HL-60/S4 treated with retinoic acid at 250 ng/mL for 4 days and 3 days (cell line): ENCODE data around the gene ATXN1.

Experiments
- in situ Hi-C: fragments of 300-500 bp; cut with MboI; formaldehyde crosslinking; loops from 2 replicates; pipeline ENCODE4 v1.7.0; 2022; ENCODE audit warnings: low sequenced_read_pairs

The ATXN1 gene

DNA sequence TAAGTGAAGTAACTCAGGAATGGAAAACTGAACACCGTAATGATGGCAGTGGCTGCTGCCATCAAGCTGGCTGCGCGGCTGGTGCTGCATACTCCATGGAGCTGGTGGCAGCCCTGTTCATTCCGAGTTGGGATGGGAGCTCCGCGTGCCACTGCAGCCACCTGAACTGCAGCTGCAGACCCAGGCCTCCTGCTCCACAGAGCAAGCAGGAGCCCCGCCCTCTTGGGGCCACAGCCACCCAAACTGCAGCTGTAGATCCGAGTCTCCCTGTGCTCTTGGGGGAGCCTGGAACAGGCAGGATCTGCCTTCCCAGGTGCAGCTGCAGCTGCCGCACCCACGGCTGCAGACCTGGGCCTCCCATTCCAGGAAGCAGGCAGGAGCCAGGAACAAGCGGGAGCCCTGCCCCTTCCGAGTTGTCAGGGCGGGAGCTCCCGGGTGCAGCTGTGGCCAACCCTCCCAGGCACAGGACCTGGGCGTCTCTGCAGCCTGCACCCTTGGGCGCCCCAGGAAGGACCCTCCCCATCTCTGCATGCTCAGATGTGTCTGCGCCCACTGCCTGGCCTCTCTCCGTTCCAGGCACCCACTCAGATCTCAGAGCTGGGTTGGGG is 402.6 kb downstream of the ATXN1 start:
- in situ Hi-C loops: no loop called here

GRCh38 chr6:16355699-16356446 is 405.4 kb downstream of the ATXN1 start:
- in situ Hi-C loops: no loop called here

GRCh38 chr6:16355238-16355637 is 406.0 kb downstream of the ATXN1 start:
- in situ Hi-C loops: no loop called here

DNA sequence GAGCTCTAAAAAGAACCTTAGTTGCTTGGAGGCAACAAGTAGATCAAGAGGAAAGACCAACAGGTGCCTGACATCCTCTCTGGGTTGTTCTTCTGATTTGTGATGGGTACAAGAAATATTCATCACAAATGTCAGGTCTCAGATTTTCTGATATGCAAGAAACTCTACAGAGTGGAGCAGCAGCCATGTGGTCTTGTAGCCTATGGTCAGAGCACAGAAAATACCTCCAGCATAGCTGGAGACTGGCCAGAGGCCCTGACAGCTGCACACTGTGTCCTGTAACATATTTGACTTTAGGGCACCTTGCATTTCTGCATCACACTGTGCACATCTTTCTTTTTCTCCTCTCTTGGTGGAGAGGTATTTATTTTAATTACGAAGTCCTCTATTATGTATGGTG is 406.6 kb downstream of the ATXN1 start:
- in situ Hi-C loops: no loop called here

GRCh38 chr6:16352821-16353438 is 408.3 kb downstream of the ATXN1 start:
- in situ Hi-C loops: no loop called here

GRCh38 chr6:16352258-16352635 is 409.0 kb downstream of the ATXN1 start:
- in situ Hi-C loops: no loop called here

DNA sequence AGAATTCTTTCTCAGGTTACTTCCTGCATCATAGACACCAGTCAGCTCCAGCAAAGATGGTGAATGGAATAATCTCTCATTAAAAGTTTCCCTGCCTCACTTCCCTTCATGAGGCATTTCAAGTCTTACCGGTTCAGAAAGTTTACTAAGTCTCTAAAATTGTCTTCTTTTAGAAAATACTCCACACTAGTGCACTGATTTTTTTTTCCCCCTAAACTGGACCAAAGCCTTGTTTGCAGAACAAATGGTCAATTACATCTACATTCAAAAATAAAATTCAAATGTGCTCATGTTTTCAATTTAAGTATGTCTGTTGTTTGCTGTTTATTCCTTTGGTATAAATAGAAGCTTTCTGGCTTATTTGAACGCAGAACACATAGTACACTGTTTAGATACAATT is 411.7 kb downstream of the ATXN1 start:
- in situ Hi-C loops: loop anchor here (25.0 kb wide), 2 partner anchors 413 to 613 kb away; partner anchors contain the start of gene ATXN1

- in situ Hi-C loops: loop anchor here (25.0 kb wide), 2 partner anchors 415 to 615 kb away; partner anchors contain the start of gene ATXN1
Measured at GRCh38 chr6:16346831-16347230, 414.4 kb downstream of the ATXN1 start.

GRCh38 chr6:16345449-16346330 is 415.6 kb downstream of the ATXN1 start:
- in situ Hi-C loops: loop anchor here (25.0 kb wide), 2 partner anchors 417 to 617 kb away; partner anchors contain the start of gene ATXN1

GRCh38 chr6:16344756-16345155 is 416.5 kb downstream of the ATXN1 start:
- in situ Hi-C loops: loop anchor here (25.0 kb wide), 2 partner anchors 418 to 618 kb away; partner anchors contain the start of gene ATXN1

GRCh38 chr6:16343593-16343992 is 417.7 kb downstream of the ATXN1 start:
- in situ Hi-C loops: loop anchor here (25.0 kb wide), 2 partner anchors 419 to 619 kb away; partner anchors contain the start of gene ATXN1

- in situ Hi-C loops: loop anchor here (25.0 kb wide), 2 partner anchors 423 to 623 kb away; partner anchors contain the start of gene ATXN1
Measured at GRCh38 chr6:16339265-16339587, 422.0 kb downstream of the ATXN1 start.

DNA sequence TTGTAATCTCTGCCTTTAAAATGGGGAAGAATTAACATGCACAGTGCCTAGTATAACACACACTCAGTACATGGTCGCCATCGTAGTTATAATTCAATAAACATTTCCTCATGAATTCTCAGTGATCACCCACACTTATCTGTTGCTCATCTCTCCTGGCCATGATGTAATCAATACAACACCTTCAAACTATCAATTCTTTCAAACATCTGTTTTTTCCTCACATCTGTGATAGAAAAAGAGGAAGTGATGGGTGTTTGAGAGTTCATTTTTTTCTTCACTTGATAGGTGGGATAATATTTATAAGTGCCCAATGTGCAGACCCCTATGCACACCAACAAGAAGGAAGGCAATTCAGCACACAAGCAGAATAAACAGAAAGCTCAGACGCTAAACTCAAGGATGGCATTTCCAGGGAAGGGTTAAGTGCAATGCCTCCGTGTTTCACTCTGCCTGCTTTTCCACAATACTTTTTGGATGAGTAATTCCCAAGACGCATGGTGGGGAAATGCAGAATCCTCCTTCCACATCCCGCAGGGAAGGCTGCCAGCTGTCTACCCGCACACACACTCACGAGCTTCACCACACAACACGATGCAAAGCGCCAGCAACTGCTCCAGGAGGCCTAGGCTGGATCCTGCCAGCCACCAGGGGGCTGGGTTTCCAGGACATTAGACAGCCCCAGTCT is 422.5 kb downstream of the ATXN1 start:
- in situ Hi-C loops: loop anchor here (25.0 kb wide), 2 partner anchors 424 to 624 kb away; partner anchors contain the start of gene ATXN1

DNA sequence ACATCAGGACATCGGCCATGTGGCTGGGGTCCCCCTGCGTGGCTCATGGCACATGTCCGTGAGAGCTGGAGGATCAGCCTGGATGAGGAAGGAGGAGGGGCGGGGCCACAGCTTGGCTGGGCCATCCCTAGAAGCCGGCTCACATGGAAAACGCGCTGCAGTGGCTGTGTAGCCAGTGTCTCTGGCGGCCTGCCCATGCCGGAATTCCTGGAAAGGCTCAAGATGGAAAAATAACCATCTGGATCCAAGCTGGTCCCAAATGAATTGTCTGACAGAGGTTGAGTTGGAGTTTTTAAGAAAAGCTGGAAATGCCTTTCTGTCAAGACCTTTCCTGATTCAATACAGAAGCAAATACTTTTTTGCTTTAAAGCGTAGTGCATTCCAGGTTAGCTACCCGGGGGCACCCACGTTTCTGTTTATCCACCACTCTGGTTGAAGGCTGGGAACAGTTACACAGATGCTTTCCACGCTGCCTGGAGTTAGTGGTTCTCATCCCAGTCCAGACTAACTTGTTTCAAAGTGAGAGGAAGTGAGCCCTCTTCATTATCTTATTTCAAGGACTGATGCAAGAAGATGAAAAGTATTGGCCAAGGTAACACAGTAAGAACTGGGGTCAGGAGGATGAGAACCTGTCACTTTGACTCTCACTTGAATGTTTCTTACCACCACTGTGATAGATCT is 423.8 kb downstream of the ATXN1 start:
- in situ Hi-C loops: loop anchor here (25.0 kb wide), 2 partner anchors 425 to 625 kb away; partner anchors contain the start of gene ATXN1

- in situ Hi-C loops: loop anchor here (25.0 kb wide), 2 partner anchors 425 to 625 kb away; partner anchors contain the start of gene ATXN1
Measured at GRCh38 chr6:16336911-16337294, 424.4 kb downstream of the ATXN1 start.

DNA sequence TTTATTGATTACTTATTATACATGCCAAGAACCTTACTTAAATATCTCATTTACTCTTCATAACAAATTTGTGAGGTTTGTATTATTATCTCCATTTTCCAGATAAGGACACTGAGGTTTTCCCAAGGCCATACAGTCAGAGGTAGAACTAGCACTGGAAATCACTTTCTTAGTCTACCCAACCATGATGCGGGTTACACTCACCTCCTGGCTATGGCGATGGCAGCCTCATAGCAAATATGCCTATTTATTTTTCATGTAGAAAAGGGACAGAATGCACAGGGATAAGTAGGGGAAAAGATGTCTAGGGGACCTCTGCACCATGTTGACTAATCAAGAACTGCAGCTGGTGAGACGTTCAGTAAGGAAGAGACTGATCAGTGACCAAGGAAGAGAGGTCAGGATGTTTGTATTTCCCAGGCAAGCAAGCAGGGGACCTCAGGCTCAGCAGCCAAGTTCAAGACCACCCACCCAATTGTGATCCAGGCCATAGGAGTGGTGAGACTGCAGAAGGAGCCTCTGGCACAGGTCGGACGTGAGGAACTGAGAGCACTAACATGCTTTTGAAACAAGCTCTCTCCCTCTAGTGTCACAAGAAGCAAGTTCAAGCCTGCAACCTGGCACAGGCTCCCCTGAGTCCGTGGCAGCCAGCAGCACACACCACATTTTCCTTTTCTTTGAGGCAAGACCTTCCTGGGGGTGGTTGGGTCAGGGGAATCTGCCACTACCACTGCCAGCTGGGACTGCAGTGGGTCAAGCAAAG is 425.0 kb downstream of the ATXN1 start:
- in situ Hi-C loops: loop anchor here (25.0 kb wide), 2 partner anchors 426 to 626 kb away; partner anchors contain the start of gene ATXN1

DNA sequence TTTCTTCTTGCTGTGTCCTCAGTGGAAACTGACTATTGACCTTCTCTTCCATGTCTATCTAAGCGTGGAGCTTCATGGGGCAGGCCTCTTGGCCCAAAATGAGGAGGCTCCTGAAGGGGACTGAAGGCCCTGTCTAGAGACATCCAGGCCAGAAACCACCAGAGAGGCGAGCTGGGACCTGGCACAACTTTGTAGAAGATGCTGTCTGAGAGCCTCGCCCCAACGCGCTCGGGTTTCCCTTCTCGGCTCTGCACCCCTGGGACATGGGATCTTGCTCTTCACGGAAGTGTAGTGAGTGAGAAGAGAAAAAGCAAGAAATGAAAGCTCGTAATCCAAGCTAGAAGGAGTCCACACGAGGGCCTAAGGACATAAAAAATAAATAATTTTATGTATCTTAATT is 426.1 kb downstream of the ATXN1 start:
- in situ Hi-C loops: loop anchor here (25.0 kb wide), 2 partner anchors 427 to 627 kb away; partner anchors contain the start of gene ATXN1

DNA sequence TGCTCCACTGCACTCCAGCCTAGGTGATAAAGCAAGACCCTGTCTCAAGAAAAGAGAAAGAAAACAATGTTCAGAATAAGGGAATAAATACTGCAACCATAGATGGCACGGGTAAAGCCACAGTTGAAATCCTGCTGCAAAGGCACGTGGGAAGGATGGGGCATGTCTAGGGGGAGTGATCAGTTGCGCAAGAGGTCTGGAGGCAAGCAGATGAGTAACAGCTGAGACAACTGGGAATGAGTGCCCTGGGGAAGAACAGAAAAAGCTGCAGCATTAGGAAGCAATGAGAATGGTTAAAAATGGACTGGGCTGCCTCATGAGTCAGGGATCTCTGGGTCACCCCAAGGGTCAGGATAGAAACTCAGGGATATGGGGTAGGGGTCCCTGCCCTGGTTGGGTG is 426.6 kb downstream of the ATXN1 start:
- in situ Hi-C loops: loop anchor here (25.0 kb wide), 2 partner anchors 428 to 628 kb away; partner anchors contain the start of gene ATXN1
